Caco-2 (cell line): Measurements from ENCODE around the gene TMEM131L. TPM values are rescaled to one million over a fixed set of nuclear protein-coding genes. Genes with fewer than 3 reads are reported as not detected.

Experiments used
- BruUV-seq: library from RNA; stranded (reverse); fragments of 400-500 nt; replicated peaks from 2 replicates; lab custom pipeline; 2021; lab: Mats Ljungman, UMichigan
- CTCF ChIA-PET: fragments of 300-600 bp; sonication (Branson Sonifier 250); formaldehyde crosslinking; loops from one replicate; lab custom pipeline; 2022; ENCODE audit warnings: antibody characterized with exemption; lab: Charles Lee
- POLR2A ChIA-PET: fragments of 300-600 bp; sonication (Branson Sonifier 250); formaldehyde crosslinking; loops from one replicate; lab custom pipeline; 2022; ENCODE audit warnings: antibody characterized with exemption; lab: Charles Lee
- DNase-seq, 2 experiments: peaks; one replicate each; pipeline versions ENCODE4 v3.0.0 to v3.0.0-alpha.2; 2020 to 2022
- H3K27me3 ChIP-seq: replicated peaks from 2 replicates; pipeline ENCODE4 v1.6.0; 2011; ENCODE audit warnings: low read length; ENCODE audit not compliant: control insufficient read depth, insufficient read depth
- H3K36me3 ChIP-seq: 2 replicates; pipeline ENCODE4 v1.5.1; 2011; ENCODE audit warnings: low read length; ENCODE audit not compliant: control insufficient read depth, insufficient read depth
- H3K4me1 ChIP-seq: fragments of 250-450 bp; sonication (Bioruptor Pico); 2 replicates; pipeline ENCODE4 v1.5.1; 2020; ENCODE audit warnings: mild to moderate bottlenecking
- H3K4me3 ChIP-seq: 2 replicates; pipeline ENCODE4 v1.5.1; 2011; ENCODE audit warnings: low read depth, mild to moderate bottlenecking, control low read depth, low read length
- H3K9me3 ChIP-seq: fragments of 250-450 bp; sonication (Bioruptor Pico); 2 replicates; pipeline ENCODE4 v1.5.1; 2020; ENCODE audit warnings: mild to moderate bottlenecking, moderate library complexity
- H3K27ac Mint-ChIP-seq: one replicate; pipeline ENCODE4 v1.8.0; 2022; ENCODE audit warnings: mixed read lengths; ENCODE audit not compliant: unreplicated experiment
- H3K27me3 Mint-ChIP-seq: one replicate; pipeline ENCODE4 v1.8.0; 2022; ENCODE audit warnings: mixed read lengths; ENCODE audit not compliant: insufficient read depth, unreplicated experiment
- H3K36me3 Mint-ChIP-seq: one replicate; pipeline ENCODE4 v1.8.0; 2022; ENCODE audit warnings: mild to moderate bottlenecking, mixed read lengths; ENCODE audit not compliant: insufficient read depth, unreplicated experiment
- H3K4me1 Mint-ChIP-seq: one replicate; pipeline ENCODE4 v1.8.0; 2022; ENCODE audit warnings: low read depth, mixed read lengths; ENCODE audit not compliant: unreplicated experiment
- H3K4me3 Mint-ChIP-seq: one replicate; pipeline ENCODE4 v1.8.0; 2022; ENCODE audit warnings: mild to moderate bottlenecking, moderate library complexity, mixed read lengths; ENCODE audit not compliant: unreplicated experiment
- H3K9me3 Mint-ChIP-seq: one replicate; pipeline ENCODE4 v1.8.0; 2022; ENCODE audit warnings: mixed read lengths; ENCODE audit not compliant: unreplicated experiment
- CTCF ChIP-seq, 2 experiments: fragments of 200-600 bp in 1 of 2; IDR thresholded peaks; 1 replicate in 1 of 2; 2 replicates in 1 of 2; pipeline versions ENCODE4 v1.5.1 to v1.8.0; 2011 to 2022; ENCODE audit warnings: antibody characterized with exemption in 1 of 2, control low read depth in 1 of 2, inconsistent platforms in 1 of 2, low read depth in 1 of 2, low read length in 1 of 2, mild to moderate bottlenecking in 1 of 2, moderate library complexity in 1 of 2; ENCODE audit not compliant: insufficient read depth in 1 of 2, severe bottlenecking in 1 of 2, unreplicated experiment in 1 of 2
- intact Hi-C: fragments of 100-400 bp; cut with micrococcal nuclease; formaldehyde crosslinking; loops from one replicate; pipeline ENCODE4 v1.10.0; 2022; ENCODE audit not compliant: unreplicated experiment
- total RNA-seq: library from RNA; stranded (reverse); gene quantifications from 2 replicates; pipeline ENCODE4 v1.2.3, GENCODE V29; 2022

The TMEM131L gene
- total RNA-seq, 1 experiment from 2014 or later = 20.8 TPM

DNA sequence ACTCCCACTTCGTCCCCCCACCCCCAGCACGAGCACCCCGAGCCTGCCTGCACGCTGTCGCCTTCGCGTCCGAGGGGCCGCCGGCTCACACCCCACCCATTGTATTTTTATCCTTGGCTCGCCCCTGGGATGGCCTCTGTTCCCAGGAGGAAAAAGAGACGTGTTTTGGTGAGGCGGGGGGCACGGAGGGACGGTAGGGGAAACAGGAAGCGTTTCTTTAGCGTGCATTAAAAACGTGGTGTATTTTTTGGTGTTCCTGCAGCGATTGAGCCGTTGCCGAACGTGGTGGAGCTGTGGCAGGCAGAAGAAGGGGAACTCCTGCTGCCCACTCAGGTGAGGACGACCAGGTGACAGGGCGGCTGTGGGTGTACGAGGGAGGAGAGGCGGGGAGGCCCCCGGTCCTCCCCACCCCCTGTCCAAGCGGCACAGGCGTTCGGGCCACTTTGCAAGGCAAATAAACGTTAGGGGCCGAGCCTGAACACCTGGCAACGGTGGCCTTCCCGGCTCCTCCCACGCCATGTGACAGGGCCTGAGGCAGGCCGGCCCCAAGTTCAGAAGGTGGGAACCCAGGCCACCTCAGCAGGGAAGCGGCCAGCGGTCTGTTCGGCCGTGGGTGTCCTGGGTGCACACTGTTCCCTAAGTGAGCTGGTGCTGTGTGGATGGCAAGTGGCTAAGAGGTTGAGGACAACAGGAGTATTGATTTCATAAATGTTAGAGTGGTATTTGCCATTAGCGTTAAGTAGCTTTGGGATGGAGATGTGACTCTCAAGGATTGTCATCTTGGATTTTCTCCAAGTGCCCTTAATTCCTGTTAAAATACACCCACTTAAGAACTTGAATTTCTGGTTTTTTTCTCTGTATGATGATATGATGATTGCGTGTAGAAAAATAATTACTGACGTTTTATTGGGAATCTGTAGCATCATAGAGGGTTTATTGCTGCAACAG lies 1.1 kb downstream of the TMEM131L start:
- POLR2A ChIA-PET = interaction anchor here (0.8 to 1.9 kb wide), 3 partner anchors 16 to 107 kb away, joined by 4 to 17 read pairs (median 6); no protein-coding TSS in a partner anchor

GRCh38 chr4:153467897-153468262 lies 1.7 kb downstream of the TMEM131L start:
- peaks cover 14% of the 10 kb centered on the region for H3K4me1 ChIP-seq
- H3K4me3 ChIP-seq = no peak overlapping the region
- peaks cover 8% of the 10 kb centered on the region for H3K4me1 Mint-ChIP-seq
- peak overlapping the region; percentile 90 for H3K4me3 Mint-ChIP-seq
- TSS peak; percentile 37 for BruUV-seq
- H3K36me3 Mint-ChIP-seq = peaks cover 24% of the 10 kb centered on the region
- H3K27me3 Mint-ChIP-seq = no peaks in the 10 kb centered on the region
- intact Hi-C loops = loop anchor here (1.0 to 2.0 kb wide), 3 partner anchors 18 to 51 kb away; no protein-coding TSS in a partner anchor
- H3K27me3 ChIP-seq = no peaks in the 10 kb centered on the region
- DNase-seq = no peak
- no peaks in the 10 kb centered on the region for H3K9me3 Mint-ChIP-seq
- ChIA-PET POLR2A (interaction anchor here (0.8 kb wide), 1 partner anchor 16 kb away, joined by 4 read pairs; no protein-coding TSS in a partner anchor), CTCF (interaction anchor here (1.0 to 3.4 kb wide), 3 partner anchors 19 to 106 kb away, joined by 4 to 42 read pairs (median 21); no protein-coding TSS in a partner anchor)
- H3K36me3 ChIP-seq = no peaks in the 10 kb centered on the region
- H3K27ac Mint-ChIP-seq = no peak overlapping the region
- no peak for TF ChIP-seq CTCF (IDR thresholded peaks at IDR 0.05; ENCODE audit: insufficient read depth in 1 of 2, low read depth in 1 of 2, low read length in 1 of 2, severe bottlenecking in 1 of 2, unreplicated experiment in 1 of 2)
- no peaks in the 10 kb centered on the region for H3K9me3 ChIP-seq

More for the DNA sequence above, 1.1 kb downstream of the TMEM131L start:
- Mint-ChIP-seq H3K4me1 (peaks cover 6% of the 10 kb centered on the region), H3K27me3 (no peaks in the 10 kb centered on the region), H3K27ac (peak overlapping the region; percentile 73), H3K9me3 (no peaks in the 10 kb centered on the region), H3K4me3 (peak overlapping the region; percentile 90), H3K36me3 (peaks cover 20% of the 10 kb centered on the region)
- Histone ChIP-seq H3K4me1 (peaks cover 14% of the 10 kb centered on the region), H3K36me3 (no peaks in the 10 kb centered on the region), H3K4me3 (peak overlapping the region; percentile 62), H3K9me3 (no peaks in the 10 kb centered on the region), H3K27me3 (no peaks in the 10 kb centered on the region)
- peak; percentile 81 for DNase-seq
- BruUV-seq = no TSS peak
- intact Hi-C loops = loop anchor here (1.0 to 2.0 kb wide), 3 partner anchors 19 to 52 kb away; no protein-coding TSS in a partner anchor
- TF ChIP-seq CTCF (IDR thresholded peaks at IDR 0.05; ENCODE audit: insufficient read depth in 1 of 2, low read depth in 1 of 2, low read length in 1 of 2, severe bottlenecking in 1 of 2, unreplicated experiment in 1 of 2) = no peak
- CTCF ChIA-PET = interaction anchor here (1.0 to 3.4 kb wide), 4 partner anchors 16 to 107 kb away, joined by 3 to 42 read pairs (median 12); no protein-coding TSS in a partner anchor

- no peak for DNase-seq
- H3K4me3 ChIP-seq = no peak overlapping the region
- H3K36me3 ChIP-seq = no peaks in the 10 kb centered on the region
- H3K27ac Mint-ChIP-seq = no peak overlapping the region
- no peak overlapping the region for H3K4me3 Mint-ChIP-seq
- H3K36me3 Mint-ChIP-seq = peaks cover 29% of the 10 kb centered on the region
- H3K4me1 ChIP-seq = peaks cover 14% of the 10 kb centered on the region
- BruUV-seq = no TSS peak
- peaks cover 8% of the 10 kb centered on the region for H3K4me1 Mint-ChIP-seq
- intact Hi-C loops = no loop called here
- ChIA-PET POLR2A (no interaction called here), CTCF (interaction anchor here (1.0 kb wide), 1 partner anchor 54 kb away, joined by 4 read pairs; no protein-coding TSS in a partner anchor)
- no peaks in the 10 kb centered on the region for H3K9me3 ChIP-seq
- H3K9me3 Mint-ChIP-seq = no peaks in the 10 kb centered on the region
- no peak for TF ChIP-seq CTCF (IDR thresholded peaks at IDR 0.05; ENCODE audit: insufficient read depth in 1 of 2, low read depth in 1 of 2, low read length in 1 of 2, severe bottlenecking in 1 of 2, unreplicated experiment in 1 of 2)
- H3K27me3 ChIP-seq = no peaks in the 10 kb centered on the region
- no peaks in the 10 kb centered on the region for H3K27me3 Mint-ChIP-seq
Measured at GRCh38 chr4:153468587-153468986, 2.4 kb downstream of the TMEM131L start.
